MM.1S (cell line): ENCODE measurements around the gene CDKL5.

Experiments
- DNase-seq: peaks from one replicate; pipeline ENCODE4 v3.0.0-alpha.2; 2015
- H2AFZ ChIP-seq: fragments of 300-600 bp; sonication (generic); 2 replicates; pipeline ENCODE4 v1.6.0; 2016; ENCODE audit warnings: antibody characterized with exemption, low read length
- H3F3A ChIP-seq: fragments of 300-600 bp; sonication (generic); 2 replicates; pipeline ENCODE4 v1.6.1; 2016; ENCODE audit warnings: mild to moderate bottlenecking, antibody characterized with exemption, low read length, moderate library complexity, mixed read lengths; ENCODE audit not compliant: insufficient read depth
- H3K27ac ChIP-seq: fragments of 300-600 bp; sonication (generic); 2 replicates; pipeline ENCODE4 v1.5.1; 2016; ENCODE audit warnings: mild to moderate bottlenecking, low read length
- H3K27me3 ChIP-seq: fragments of 300-600 bp; sonication (generic); replicated peaks from 2 replicates; pipeline ENCODE4 v1.6.0; 2016; ENCODE audit warnings: low read length; ENCODE audit not compliant: insufficient read depth
- H3K36me3 ChIP-seq: fragments of 300-600 bp; sonication (generic); replicated peaks from 2 replicates; pipeline ENCODE4 v1.6.1; 2016; ENCODE audit warnings: mild to moderate bottlenecking, low read length, mixed read lengths; ENCODE audit not compliant: insufficient read depth
- H3K4me1 ChIP-seq: fragments of 300-600 bp; sonication (generic); 2 replicates; pipeline ENCODE4 v1.6.1; 2016; ENCODE audit warnings: low read length, mixed read lengths
- H3K4me2 ChIP-seq: fragments of 300-600 bp; sonication (generic); 2 replicates; pipeline ENCODE4 v1.6.0; 2016; ENCODE audit warnings: low read depth, low read length
- H3K4me3 ChIP-seq: fragments of 300-600 bp; sonication (generic); 2 replicates; pipeline ENCODE4 v1.5.1; 2016; ENCODE audit warnings: low read length, mixed read lengths
- H3K79me2 ChIP-seq: fragments of 300-600 bp; sonication (generic); 2 replicates; pipeline ENCODE4 v1.6.1; 2016; ENCODE audit warnings: mixed run types, low read length, mixed read lengths
- H3K9ac ChIP-seq: fragments of 300-600 bp; sonication (generic); 2 replicates; pipeline ENCODE4 v1.6.1; 2016; ENCODE audit warnings: low read length, mixed read lengths
- H3K9me2 ChIP-seq: fragments of 300-600 bp; sonication (generic); replicated peaks from 2 replicates; pipeline ENCODE4 v1.6.1; 2016; ENCODE audit warnings: mild to moderate bottlenecking, low read length, mixed read lengths; ENCODE audit not compliant: insufficient read depth
- H3K9me3 ChIP-seq: fragments of 300-600 bp; sonication (generic); replicated peaks from 2 replicates; pipeline ENCODE4 v1.6.1; 2016; ENCODE audit warnings: mild to moderate bottlenecking, low read length, mixed read lengths; ENCODE audit not compliant: insufficient read depth
- H4K20me1 ChIP-seq: fragments of 300-600 bp; sonication (generic); 2 replicates; pipeline ENCODE4 v1.6.1; 2016; ENCODE audit warnings: mild to moderate bottlenecking, low read length, moderate library complexity, mixed read lengths; ENCODE audit not compliant: insufficient read depth
- EZH2 ChIP-seq: fragments of 300-600 bp; sonication (generic); optimal IDR thresholded peaks from 2 replicates; pipeline ENCODE3; 2017; ENCODE audit warnings: low read depth, mild to moderate bottlenecking, antibody characterized with exemption, low read length, mixed read lengths
- EZH2phosphoT487 ChIP-seq: fragments of 300-600 bp; sonication (generic); IDR thresholded peaks from 2 replicates; pipeline ENCODE4 v1.6.1; 2018; ENCODE audit warnings: antibody characterized with exemption, low read length
- TF ChIP-seq, protein P1 (sequence below): fragments of 300-600 bp; sonication (generic); IDR thresholded peaks from 2 replicates; pipeline ENCODE4 v1.5.1; 2016; ENCODE audit warnings: antibody characterized with exemption, low read length, mixed read lengths

Gene CDKL5

GRCh38 chrX:18617407-18617750 is 192.0 kb downstream of the CDKL5 start:
- Histone ChIP-seq H3K27me3 (no peaks in the 10 kb centered on the region), H3K4me1 (no peaks in the 10 kb centered on the region), H3K27ac (no peak overlapping the region), H3K4me2 (no peak overlapping the region), H3K9me2 (no peaks in the 10 kb centered on the region), H3K36me3 (no peaks in the 10 kb centered on the region), H3F3A (no peaks in the 10 kb centered on the region), H2AFZ (no peak overlapping the region), H3K4me3 (no peak overlapping the region), H3K9me3 (no peaks in the 10 kb centered on the region), H3K79me2 (no peaks in the 10 kb centered on the region), H4K20me1 (no peaks in the 10 kb centered on the region), H3K9ac (no peak overlapping the region)
- no peak for DNase-seq
- TF ChIP-seq EZH2 = no peak
- TF ChIP-seq, protein P1, sequence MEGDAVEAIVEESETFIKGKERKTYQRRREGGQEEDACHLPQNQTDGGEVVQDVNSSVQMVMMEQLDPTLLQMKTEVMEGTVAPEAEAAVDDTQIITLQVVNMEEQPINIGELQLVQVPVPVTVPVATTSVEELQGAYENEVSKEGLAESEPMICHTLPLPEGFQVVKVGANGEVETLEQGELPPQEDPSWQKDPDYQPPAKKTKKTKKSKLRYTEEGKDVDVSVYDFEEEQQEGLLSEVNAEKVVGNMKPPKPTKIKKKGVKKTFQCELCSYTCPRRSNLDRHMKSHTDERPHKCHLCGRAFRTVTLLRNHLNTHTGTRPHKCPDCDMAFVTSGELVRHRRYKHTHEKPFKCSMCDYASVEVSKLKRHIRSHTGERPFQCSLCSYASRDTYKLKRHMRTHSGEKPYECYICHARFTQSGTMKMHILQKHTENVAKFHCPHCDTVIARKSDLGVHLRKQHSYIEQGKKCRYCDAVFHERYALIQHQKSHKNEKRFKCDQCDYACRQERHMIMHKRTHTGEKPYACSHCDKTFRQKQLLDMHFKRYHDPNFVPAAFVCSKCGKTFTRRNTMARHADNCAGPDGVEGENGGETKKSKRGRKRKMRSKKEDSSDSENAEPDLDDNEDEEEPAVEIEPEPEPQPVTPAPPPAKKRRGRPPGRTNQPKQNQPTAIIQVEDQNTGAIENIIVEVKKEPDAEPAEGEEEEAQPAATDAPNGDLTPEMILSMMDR = no peak
- no peak for TF ChIP-seq EZH2phosphoT487

GRCh38 chrX:18619288-18619687 is 193.9 kb downstream of the CDKL5 start:
- no peak for TF ChIP-seq EZH2
- TF ChIP-seq EZH2phosphoT487 = no peak
- TF ChIP-seq, protein P1 = no peak
- Histone ChIP-seq H3K9ac (no peak overlapping the region), H3K4me1 (no peaks in the 10 kb centered on the region), H3K4me2 (no peak overlapping the region), H2AFZ (no peak overlapping the region), H3F3A (no peaks in the 10 kb centered on the region), H3K9me3 (no peaks in the 10 kb centered on the region), H3K27me3 (no peaks in the 10 kb centered on the region), H3K4me3 (no peak overlapping the region), H3K27ac (no peak overlapping the region), H3K79me2 (no peaks in the 10 kb centered on the region), H3K9me2 (no peaks in the 10 kb centered on the region), H4K20me1 (no peaks in the 10 kb centered on the region), H3K36me3 (no peaks in the 10 kb centered on the region)
- no peak for DNase-seq

DNA sequence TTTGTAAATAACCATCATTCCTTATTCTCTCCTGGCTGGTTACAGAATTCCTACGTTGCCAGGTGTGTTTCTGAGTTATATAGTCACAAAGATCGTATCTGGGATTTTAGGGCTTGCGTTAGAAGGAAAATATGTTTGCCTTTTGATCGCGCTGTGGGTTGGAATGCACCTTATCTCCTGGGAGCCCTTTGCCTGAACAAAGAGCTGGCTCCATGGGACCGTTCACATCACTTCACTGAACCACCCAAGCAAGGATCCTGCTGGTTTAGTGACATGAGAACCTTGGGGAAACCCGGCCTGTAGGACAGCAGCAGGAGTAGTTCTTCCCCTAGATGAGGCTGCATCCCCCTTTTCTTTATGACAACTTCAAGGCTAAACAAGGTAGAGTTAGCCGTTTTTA is 194.9 kb downstream of the CDKL5 start:
- H3K27me3 ChIP-seq = no peaks in the 10 kb centered on the region
- H3K9me3 ChIP-seq = no peaks in the 10 kb centered on the region
- H3K4me1 ChIP-seq = no peaks in the 10 kb centered on the region
- no peak for DNase-seq
- H3K79me2 ChIP-seq = no peaks in the 10 kb centered on the region
- H2AFZ ChIP-seq = no peak overlapping the region
- no peak overlapping the region for H3K4me3 ChIP-seq
- H3F3A ChIP-seq = no peaks in the 10 kb centered on the region
- H3K36me3 ChIP-seq = no peaks in the 10 kb centered on the region
- H3K27ac ChIP-seq = no peak overlapping the region
- no peak for TF ChIP-seq EZH2phosphoT487
- TF ChIP-seq, protein P1 = no peak
- H3K4me2 ChIP-seq = no peak overlapping the region
- H3K9ac ChIP-seq = no peak overlapping the region
- H3K9me2 ChIP-seq = no peaks in the 10 kb centered on the region
- H4K20me1 ChIP-seq = no peaks in the 10 kb centered on the region

- Histone ChIP-seq H2AFZ (no peak overlapping the region), H3K4me1 (no peaks in the 10 kb centered on the region), H3K27ac (no peak overlapping the region), H3K4me3 (no peak overlapping the region), H3K36me3 (no peaks in the 10 kb centered on the region), H3K27me3 (no peaks in the 10 kb centered on the region), H3K4me2 (no peak overlapping the region), H3K9me2 (no peaks in the 10 kb centered on the region), H3F3A (no peaks in the 10 kb centered on the region), H3K9me3 (no peaks in the 10 kb centered on the region), H3K79me2 (no peaks in the 10 kb centered on the region), H4K20me1 (no peaks in the 10 kb centered on the region), H3K9ac (no peak overlapping the region)
- DNase-seq = no peak
- TF ChIP-seq EZH2 (no peak), EZH2phosphoT487 (no peak)
- TF ChIP-seq, protein P1 = no peak
These were observed 199.2 kb downstream of the CDKL5 start for GRCh38 chrX:18624599-18624998.
